ENCODE results near the gene KDELR1.

Gene KDELR1

GRCh38 chr19:48351341-48351752 is 40.0 kb downstream of the KDELR1 start:
- DNase-seq: peak; percentile 89
- Mint-ChIP-seq H3K27me3 (no peaks in the 10 kb centered on the region), H3K36me3 (ENCODE audit: low read depth) (peaks cover 3% of the 10 kb centered on the region), H3K9me3 (no peaks in the 10 kb centered on the region), H3K27ac (no peak overlapping the region), H3K4me3 (no peak overlapping the region), H3K4me1 (ENCODE audit: low read depth) (peaks cover 3% of the 10 kb centered on the region)

GRCh38 chr19:48350856-48351255 is 40.5 kb downstream of the KDELR1 start:
- no peak for DNase-seq
- Mint-ChIP-seq H3K27ac (no peak overlapping the region), H3K4me1 (ENCODE audit: low read depth) (peaks cover 3% of the 10 kb centered on the region), H3K4me3 (no peak overlapping the region), H3K27me3 (no peaks in the 10 kb centered on the region), H3K9me3 (no peaks in the 10 kb centered on the region), H3K36me3 (ENCODE audit: low read depth) (peaks cover 3% of the 10 kb centered on the region)

GRCh38 chr19:48348737-48349136 is 42.6 kb downstream of the KDELR1 start:
- peaks cover 3% of the 10 kb centered on the region for H3K4me1 Mint-ChIP-seq (ENCODE audit: low read depth)
- no peaks in the 10 kb centered on the region for H3K27me3 Mint-ChIP-seq
- H3K9me3 Mint-ChIP-seq: no peaks in the 10 kb centered on the region
- no peak overlapping the region for H3K27ac Mint-ChIP-seq
- no peak for DNase-seq
- peaks cover 7% of the 10 kb centered on the region for H3K36me3 Mint-ChIP-seq (ENCODE audit: low read depth)
- H3K4me3 Mint-ChIP-seq: no peak overlapping the region

GRCh38 chr19:48348045-48348444 is 43.3 kb downstream of the KDELR1 start:
- H3K36me3 Mint-ChIP-seq (ENCODE audit: low read depth): peaks cover 12% of the 10 kb centered on the region
- no peak overlapping the region for H3K27ac Mint-ChIP-seq
- H3K9me3 Mint-ChIP-seq: no peaks in the 10 kb centered on the region
- DNase-seq: no peak
- H3K4me1 Mint-ChIP-seq (ENCODE audit: low read depth): peaks cover 3% of the 10 kb centered on the region
- H3K27me3 Mint-ChIP-seq: no peaks in the 10 kb centered on the region
- no peak overlapping the region for H3K4me3 Mint-ChIP-seq

- H3K4me1 Mint-ChIP-seq (ENCODE audit: low read depth): peaks cover 3% of the 10 kb centered on the region
- no peaks in the 10 kb centered on the region for H3K27me3 Mint-ChIP-seq
- H3K27ac Mint-ChIP-seq: no peak overlapping the region
- no peak overlapping the region for H3K4me3 Mint-ChIP-seq
- DNase-seq: no peak
- peaks cover 19% of the 10 kb centered on the region for H3K36me3 Mint-ChIP-seq (ENCODE audit: low read depth)
- no peaks in the 10 kb centered on the region for H3K9me3 Mint-ChIP-seq
These were observed 45.2 kb downstream of the KDELR1 start for GRCh38 chr19:48346191-48346590.

GRCh38 chr19:48344892-48345291 is 46.5 kb downstream of the KDELR1 start:
- H3K36me3 Mint-ChIP-seq (ENCODE audit: low read depth): peaks cover 19% of the 10 kb centered on the region
- H3K27ac Mint-ChIP-seq: no peak overlapping the region
- no peaks in the 10 kb centered on the region for H3K4me1 Mint-ChIP-seq (ENCODE audit: low read depth)
- no peaks in the 10 kb centered on the region for H3K9me3 Mint-ChIP-seq
- no peak for DNase-seq
- H3K27me3 Mint-ChIP-seq: no peaks in the 10 kb centered on the region
- H3K4me3 Mint-ChIP-seq: no peak overlapping the region

GRCh38 chr19:48342841-48343540 is 48.4 kb downstream of the KDELR1 start:
- no peak for DNase-seq
- Mint-ChIP-seq H3K9me3 (no peaks in the 10 kb centered on the region), H3K27me3 (no peaks in the 10 kb centered on the region), H3K27ac (no peak overlapping the region), H3K36me3 (ENCODE audit: low read depth) (peaks cover 16% of the 10 kb centered on the region), H3K4me3 (no peak overlapping the region), H3K4me1 (ENCODE audit: low read depth) (no peaks in the 10 kb centered on the region)

GRCh38 chr19:48342414-48342738 is 49.0 kb downstream of the KDELR1 start:
- Mint-ChIP-seq H3K9me3 (no peaks in the 10 kb centered on the region), H3K4me3 (no peak overlapping the region), H3K36me3 (ENCODE audit: low read depth) (peaks cover 16% of the 10 kb centered on the region), H3K4me1 (ENCODE audit: low read depth) (no peaks in the 10 kb centered on the region), H3K27me3 (no peaks in the 10 kb centered on the region), H3K27ac (no peak overlapping the region)
- DNase-seq: no peak

GRCh38 chr19:48341515-48342413 is 49.6 kb downstream of the KDELR1 start:
- Mint-ChIP-seq H3K27ac (no peak overlapping the region), H3K27me3 (no peaks in the 10 kb centered on the region), H3K9me3 (no peaks in the 10 kb centered on the region), H3K36me3 (ENCODE audit: low read depth) (peaks cover 16% of the 10 kb centered on the region), H3K4me1 (ENCODE audit: low read depth) (no peaks in the 10 kb centered on the region), H3K4me3 (no peak overlapping the region)
- no peak for DNase-seq

- Mint-ChIP-seq H3K27me3 (no peaks in the 10 kb centered on the region), H3K27ac (no peak overlapping the region), H3K4me3 (no peak overlapping the region), H3K4me1 (ENCODE audit: low read depth) (no peaks in the 10 kb centered on the region), H3K9me3 (no peaks in the 10 kb centered on the region), H3K36me3 (ENCODE audit: low read depth) (peaks cover 16% of the 10 kb centered on the region)
- no peak for DNase-seq
These were observed 50.4 kb downstream of the KDELR1 start for GRCh38 chr19:48340995-48341394.

GRCh38 chr19:48338802-48339503 is 52.4 kb downstream of the KDELR1 start:
- Mint-ChIP-seq H3K27ac (no peak overlapping the region), H3K27me3 (no peaks in the 10 kb centered on the region), H3K4me3 (no peak overlapping the region), H3K36me3 (ENCODE audit: low read depth) (peaks cover 11% of the 10 kb centered on the region), H3K9me3 (no peaks in the 10 kb centered on the region), H3K4me1 (ENCODE audit: low read depth) (peaks cover 9% of the 10 kb centered on the region)
- no peak for DNase-seq

GRCh38 chr19:48338253-48338755 is 53.0 kb downstream of the KDELR1 start:
- no peaks in the 10 kb centered on the region for H3K9me3 Mint-ChIP-seq
- H3K36me3 Mint-ChIP-seq (ENCODE audit: low read depth): peaks cover 8% of the 10 kb centered on the region
- H3K27me3 Mint-ChIP-seq: no peaks in the 10 kb centered on the region
- H3K4me3 Mint-ChIP-seq: no peak overlapping the region
- peaks cover 14% of the 10 kb centered on the region for H3K4me1 Mint-ChIP-seq (ENCODE audit: low read depth)
- DNase-seq: no peak
- no peak overlapping the region for H3K27ac Mint-ChIP-seq

- Mint-ChIP-seq H3K27me3 (no peaks in the 10 kb centered on the region), H3K4me3 (peak overlapping the region; percentile 80), H3K4me1 (ENCODE audit: low read depth) (peaks cover 52% of the 10 kb centered on the region), H3K9me3 (no peaks in the 10 kb centered on the region), H3K36me3 (ENCODE audit: low read depth) (peaks cover 35% of the 10 kb centered on the region), H3K27ac (peak overlapping the region; percentile 98)
- peak; percentile 94 for DNase-seq
These were observed 57.6 kb downstream of the KDELR1 start for GRCh38 chr19:48333467-48334384.

Data from activated T-cell treated with anti-CD3 and anti-CD28 coated beads, Interleukin-2, amount 50 U/mL, for 24 hours (primary cell).